M059J (cell line): Measurements from ENCODE around the gene NCOA6. TPM values are rescaled to one million over a fixed set of nuclear protein-coding genes. Genes with fewer than 3 reads are reported as not detected.

Experiments
- DNase-seq: peaks from one replicate; pipeline ENCODE4 v3.0.0-alpha.2; 2012; ENCODE audit warnings: low read depth
- total RNA-seq: library from RNA; depleted of rRNA; stranded (reverse); fragments of >200 nt; shearing (Covaris generic); gene quantifications from 2 replicates; pipeline ENCODE4 v1.2.3, GENCODE V29; 2014; rRNA removed

NCOA6 gene
- total RNA-seq, 1 experiment from 2014 or later: 14.5 TPM

DNA sequence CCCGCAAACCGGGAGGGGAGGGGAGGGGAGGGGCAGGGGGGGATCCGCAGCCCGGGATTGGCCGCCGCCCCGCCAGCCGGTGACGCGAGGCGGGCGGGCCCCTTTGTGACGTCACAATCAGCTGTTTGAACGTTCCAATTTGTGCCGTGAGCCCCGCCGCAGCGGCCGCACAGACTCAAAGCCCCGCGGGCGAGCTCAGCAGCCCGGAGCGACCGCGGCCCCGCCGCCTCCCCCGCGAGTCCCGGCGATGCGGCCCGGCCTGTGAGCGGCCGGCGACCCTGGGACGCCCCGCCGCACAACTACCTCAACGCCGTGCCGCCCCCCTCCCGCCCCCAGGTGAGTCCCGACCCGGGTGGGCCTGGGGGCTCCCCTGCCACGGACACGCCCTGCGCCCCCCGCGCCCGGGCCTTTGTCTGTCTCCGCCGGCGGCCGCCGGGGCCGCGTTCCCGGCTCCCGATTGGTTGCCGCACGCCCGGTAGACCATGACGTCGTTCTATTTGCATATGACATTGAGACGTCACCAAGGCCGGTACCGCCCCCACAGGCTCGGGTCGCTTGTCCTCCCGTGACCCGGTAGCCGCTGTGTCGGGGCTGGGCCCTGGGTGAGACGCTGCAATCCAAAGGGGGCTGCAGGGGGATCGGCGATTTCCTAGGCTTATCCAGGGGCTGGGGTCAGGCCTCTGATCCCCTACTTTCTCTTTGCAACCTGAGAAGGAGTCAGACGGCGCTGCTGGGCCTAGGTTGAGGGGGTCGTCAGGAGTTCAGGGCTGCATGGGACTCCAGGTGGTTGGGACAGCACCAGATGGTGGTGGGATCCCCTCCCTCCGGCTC lies 121.1 kb downstream of the NCOA6 start, which contains the start of gene TP53INP2:
TSS of gene TP53INP2 (plus strand) at position 168 of the 831 bp plus-strand sequence. CDS start 4,396 bp downstream, outside the sequence.
- peak; percentile 90 for DNase-seq

DNA sequence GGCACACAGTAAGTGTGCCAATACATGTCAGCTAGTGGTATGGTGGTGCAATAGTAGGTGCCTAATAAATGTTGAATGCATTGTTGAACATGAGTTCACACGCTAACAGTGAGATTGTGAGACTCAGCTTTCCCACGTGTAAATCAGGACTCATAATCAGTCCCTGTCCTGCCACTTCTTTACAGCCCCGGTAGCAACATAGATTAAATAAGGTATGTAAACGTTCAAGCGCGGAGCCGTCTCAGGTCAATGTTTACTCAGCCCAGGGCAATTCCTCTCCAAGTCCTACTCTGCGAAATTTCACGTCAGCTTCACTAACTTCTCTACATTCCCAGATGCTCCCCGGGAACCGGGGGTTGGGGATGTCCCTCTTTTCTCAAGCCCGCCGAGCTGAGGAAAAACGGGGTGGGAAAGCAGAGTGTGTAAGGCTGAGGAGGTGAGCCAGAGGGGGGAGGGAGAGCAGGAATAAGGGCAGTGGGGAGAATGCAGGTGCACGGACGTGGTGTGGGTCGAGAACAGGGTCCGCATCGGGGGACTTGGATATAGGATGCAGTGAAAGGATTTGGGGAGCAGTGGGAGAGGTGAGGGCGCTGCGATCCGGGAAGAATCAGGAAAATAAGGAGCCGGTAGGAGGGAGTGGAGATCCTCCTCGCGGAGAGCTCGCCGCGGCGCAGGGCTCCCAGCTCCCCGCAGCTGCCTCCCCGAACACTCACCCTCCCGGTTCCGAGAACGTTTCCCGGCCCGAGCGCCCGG lies 121.9 kb downstream of the NCOA6 start:
- DNase-seq: peak; percentile 61

DNA sequence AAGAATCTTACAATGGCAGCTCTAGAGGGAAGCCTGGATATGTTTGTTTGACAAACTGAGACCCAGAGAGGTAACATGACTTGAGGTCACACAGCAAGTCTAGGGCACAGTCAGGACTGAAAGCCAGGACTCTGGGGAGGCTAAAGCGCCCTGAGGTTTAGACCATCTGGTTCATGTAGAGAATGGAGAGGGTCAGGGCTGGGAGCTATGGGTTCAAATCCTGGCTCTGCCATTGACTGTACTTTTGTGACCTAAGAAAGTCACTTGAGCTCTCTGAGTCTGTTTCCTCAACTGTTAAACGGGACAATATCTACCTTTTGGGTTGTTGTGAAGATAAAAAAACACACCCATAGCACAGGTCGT lies 122.4 kb downstream of the NCOA6 start:
- DNase-seq: no peak

DNA sequence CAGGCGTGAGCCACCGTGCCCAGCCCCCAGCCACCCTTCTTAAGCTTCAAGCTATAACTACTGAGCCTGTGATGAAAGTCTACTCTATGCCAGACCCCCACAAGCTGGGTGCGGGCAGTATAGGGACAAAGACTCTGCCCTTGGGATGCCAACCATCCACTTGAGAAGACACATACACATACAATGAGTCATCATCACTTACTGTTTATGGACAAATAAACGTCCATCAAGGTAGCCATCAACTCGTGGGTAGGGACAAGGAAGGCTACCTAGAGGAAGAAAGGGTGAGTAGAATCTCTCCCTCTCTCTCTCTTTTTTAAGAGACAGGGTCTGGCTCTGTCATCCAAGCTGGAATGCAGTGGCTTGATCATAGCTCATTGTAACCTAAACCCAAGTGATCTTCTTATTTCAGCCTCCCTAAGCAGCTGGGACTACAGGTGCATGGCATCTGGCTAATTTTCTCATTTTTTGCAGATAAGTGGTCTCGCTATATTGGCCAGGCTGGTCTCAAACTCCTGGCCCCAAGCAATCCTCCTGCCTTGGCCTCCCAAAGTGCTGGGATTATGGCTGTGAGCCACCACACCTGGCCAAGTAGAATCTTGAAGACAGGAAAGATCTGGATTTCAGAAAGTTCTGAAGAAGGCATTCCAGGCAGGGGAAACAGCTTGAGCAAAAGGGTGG lies 123.9 kb downstream of the NCOA6 start:
- DNase-seq: peak; percentile 56

DNA sequence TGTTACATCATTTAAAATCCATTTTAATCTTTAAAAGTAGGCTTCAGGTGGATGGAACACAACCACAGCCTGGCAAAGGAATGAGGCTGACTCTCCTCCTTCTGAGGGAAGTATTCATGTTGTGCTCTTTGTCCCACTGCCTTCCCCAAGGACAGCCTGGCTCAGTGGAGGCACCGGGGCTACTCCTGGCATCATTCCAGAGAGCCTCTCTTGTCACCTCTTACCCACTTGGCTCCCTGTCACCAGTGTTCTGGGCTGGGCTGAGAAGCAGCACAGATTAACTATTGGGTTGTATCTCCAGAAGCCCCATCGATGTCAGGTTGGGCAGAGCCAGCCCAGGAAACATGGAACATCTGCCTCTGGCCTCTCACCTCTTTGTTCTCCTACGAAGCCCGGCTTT lies 132.0 kb downstream of the NCOA6 start:
- DNase-seq: no peak

DNA sequence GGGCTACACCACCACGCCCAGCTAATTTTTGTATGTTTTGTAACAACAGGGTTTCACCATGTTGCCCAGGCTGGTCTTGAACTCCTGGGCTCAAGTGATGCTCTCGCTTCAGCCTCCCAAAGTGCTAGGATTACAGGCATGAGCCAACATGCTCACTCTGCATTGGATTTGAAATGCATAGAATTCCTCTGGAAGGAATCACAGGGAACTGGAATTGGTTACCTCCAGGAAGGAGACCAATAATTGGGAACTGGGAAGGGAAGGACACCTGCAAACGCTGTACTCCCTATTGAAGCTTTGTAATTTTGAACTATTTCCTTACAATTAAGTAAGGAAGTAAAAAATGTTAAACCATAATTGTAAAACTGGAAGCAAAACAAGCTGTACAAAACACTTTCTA lies 133.6 kb downstream of the NCOA6 start:
- no peak for DNase-seq

DNA sequence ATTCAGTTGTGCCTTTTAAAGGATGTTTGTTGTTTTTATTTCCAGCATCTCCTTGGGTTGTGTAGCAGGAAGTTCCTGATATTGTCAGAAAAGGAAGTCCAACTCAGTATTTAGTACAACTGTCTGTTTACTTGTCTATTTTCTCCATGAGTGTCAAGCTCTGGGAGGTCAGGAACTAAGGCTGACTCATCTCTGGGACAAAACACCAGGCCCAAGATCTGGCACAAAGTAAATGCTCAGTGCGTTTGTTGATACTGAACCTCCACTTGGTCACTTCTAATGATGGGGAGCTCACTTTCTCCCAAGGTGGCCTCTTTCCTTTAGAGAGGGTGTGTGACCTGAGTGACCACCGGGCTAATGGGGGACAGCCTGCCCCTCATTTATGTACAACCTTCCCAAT lies 136.0 kb downstream of the NCOA6 start:
- peak; percentile 84 for DNase-seq

DNA sequence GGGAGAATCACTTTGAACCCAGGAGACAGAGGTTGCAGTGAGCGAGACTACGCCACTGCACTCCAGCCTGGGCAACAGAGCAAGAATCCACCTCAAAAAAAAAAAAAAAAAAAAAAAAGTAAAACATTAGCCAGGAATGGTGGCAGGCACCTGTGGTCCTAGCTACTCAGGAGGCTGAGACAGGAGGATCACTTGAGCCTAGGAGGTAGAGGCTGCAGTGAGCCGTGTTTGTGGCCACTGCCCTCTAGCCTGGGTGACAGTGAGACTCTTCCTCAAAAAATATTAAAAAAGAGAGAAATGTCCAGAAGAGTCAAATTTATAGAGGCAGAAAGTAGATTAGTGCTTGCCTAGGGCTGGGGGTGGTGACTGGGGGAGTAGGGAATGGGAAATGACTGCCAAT lies 141.8 kb downstream of the NCOA6 start:
- DNase-seq: no peak

DNA sequence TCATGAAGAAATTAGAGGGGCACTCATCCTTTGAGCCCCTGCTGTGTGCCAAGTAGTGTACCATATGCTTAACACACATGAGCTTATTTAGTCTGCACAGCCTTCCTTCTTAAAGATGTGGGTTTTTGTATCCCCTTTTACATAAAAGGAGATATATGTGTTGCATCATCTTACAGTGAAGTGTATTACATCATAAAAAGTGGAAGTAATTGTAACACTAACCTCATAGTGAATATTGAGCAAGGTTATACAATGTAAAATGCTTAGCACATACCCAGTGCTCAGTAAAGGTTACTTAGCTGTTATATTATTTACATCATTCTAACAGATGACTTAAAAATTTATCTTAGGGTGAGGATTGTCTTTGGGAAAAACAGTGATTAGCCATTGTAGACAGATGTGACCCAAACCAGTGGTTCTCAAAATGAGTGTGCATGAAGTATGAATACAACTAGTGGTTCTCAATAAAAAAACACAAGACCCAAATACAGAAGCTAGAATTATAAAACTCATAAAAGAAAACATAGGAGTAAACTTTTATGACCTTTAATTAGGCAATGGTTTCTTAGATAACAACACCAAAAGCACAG lies 144.8 kb downstream of the NCOA6 start:
- DNase-seq: no peak

DNA sequence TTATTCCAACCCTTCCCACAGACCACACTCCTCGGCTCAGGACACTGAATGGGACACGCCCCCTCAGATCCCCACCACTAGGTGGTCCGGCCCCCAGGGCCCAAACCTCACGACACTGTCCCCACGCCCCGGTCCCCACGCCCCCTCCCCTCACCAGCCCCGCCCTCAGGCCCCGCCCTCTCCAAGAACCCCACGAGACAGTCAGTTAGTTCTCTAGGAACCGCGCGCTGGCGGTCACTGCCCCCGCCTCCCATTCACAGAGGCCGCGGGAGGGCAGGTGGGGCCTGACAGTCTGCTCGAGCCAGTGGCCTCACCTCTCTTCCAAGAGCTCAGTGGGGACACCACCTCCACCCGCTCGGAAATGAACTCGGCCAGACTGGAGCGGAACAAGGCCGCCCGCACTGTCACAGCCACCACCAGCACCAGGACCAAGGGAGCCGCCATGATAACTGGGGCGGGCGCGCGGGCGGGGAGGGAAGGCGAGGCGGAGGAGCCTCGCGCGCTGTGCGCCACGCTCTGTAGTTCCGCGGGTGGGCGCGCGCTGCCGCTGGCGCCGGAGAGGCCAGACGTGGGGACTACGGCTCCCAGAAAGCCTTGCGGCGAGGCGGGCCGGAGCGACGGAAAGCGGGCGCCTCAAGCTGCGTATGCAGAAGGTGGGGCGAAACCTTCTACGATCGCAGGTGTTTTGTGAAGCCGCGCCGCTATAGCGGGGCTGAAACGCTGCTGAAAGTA lies 148.6 kb downstream of the NCOA6 start, which contains the start of gene PIGU:
TSS of gene PIGU (minus strand) at position 451 of the 732 bp plus-strand sequence. CDS start at position 444, 7 bp downstream.
- DNase-seq: peak; percentile 98

DNA sequence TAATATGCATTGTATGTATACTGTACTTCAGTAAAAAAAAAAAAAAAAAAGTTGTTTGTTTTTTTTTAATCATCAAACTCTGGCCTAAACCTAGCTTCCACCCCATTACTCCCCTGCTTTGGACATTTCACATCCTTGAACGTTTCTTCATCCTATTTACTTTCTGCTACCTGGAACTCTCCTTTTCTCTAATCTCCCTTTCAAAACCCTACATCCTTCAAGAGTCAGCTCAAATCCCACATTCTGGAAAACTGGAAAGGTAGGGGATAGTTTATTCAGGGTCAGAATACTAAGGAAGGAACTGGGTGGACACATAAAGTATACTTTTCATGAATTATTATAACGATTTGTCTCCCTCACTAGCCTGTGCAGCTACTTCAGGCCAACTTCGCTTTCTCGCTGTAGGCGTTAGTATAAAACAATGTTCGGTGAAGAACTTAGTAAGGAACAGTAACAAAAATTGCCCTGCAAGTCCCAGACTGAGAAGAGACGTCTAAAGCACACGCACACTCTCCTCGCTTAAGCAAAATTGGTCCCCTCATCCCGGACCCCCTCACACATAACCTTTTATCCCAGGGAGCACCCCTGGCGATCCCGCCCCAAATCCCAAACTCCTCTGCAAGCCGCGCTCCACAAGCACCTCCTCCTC lies 149.3 kb downstream of the NCOA6 start:
- no peak for DNase-seq

DNA sequence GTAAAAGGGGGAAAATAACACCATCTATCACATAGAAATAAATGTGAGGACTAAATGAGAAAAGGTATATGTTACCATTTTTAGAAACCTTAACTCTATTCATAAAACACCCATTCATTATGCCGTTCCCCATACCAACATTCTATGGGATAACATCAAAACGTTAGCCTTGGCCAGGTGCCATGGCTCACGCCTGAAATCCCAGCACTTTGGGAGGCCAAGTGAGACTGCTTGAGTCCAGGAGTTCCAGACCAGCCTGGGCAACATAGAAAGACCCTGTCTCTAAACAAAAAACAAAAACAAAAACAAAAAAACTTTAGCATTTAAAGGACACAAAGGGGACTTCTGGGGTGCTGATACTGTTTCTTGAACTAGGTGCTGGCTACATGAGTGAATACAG lies 149.9 kb downstream of the NCOA6 start:
- DNase-seq: no peak

DNA sequence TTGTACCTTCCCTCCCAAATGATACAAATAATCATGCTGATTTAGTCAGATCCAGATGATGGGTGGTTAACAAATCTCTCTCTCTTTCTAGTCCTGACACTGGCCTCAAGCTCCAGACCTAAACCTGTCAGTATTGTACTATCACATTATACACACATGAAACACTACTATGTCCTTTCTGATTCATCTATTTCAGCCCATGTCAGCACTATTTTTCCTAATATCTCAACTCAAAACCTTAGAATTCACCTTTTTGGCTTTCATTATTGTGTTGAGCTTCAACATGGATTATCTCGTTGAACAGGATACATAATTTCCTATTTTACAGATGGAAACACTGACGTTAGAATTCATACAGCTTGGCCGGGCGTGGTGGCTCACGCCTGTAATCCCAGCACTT lies 152.0 kb downstream of the NCOA6 start:
- no peak for DNase-seq

DNA sequence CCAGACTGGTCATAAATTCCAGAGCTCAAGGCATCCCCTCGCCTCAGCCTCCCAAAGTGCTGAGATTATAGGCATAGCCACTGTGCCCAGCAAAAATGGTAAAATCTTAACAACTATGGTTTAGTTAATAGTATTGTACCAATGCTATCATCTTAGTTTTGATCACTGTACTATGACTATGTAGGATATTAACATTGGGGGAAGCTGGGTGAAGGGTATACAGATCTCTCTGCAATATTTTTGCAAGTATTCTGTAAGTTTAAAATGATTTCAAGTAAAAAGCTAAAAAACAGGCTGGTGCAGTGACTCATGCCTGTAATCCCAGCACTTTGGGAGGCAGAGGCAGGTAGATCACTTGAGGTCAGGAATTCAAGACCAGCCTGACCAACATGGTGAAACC lies 156.4 kb downstream of the NCOA6 start:
- no peak for DNase-seq

Other genes with a start within 250 kb of the NCOA6 start
- gene PIGU, start 148.6 kb downstream of the NCOA6 start, total RNA-seq: 51.5 and 60.7 TPM in 2 replicates
- gene TP53INP2, start 121.3 kb downstream of the NCOA6 start, total RNA-seq: 11.3 and 17.4 TPM in 2 replicates
- 2.1 and 2.6 TPM in 2 replicates for gene GGT7, start 47.2 kb upstream of the NCOA6 start, total RNA-seq
- 26.0 and 34.2 TPM in 2 replicates for gene ACSS2, start 51.0 kb upstream of the NCOA6 start, total RNA-seq
- gene GSS, start 130.2 kb upstream of the NCOA6 start, total RNA-seq: 112 and 121 TPM in 2 replicates
- 0.05 TPM in 1 of 2 replicates, not detected in the other for gene MYH7B, start 130.2 kb upstream of the NCOA6 start, total RNA-seq